Gastroesophageal sphincter (tissue), 2 donors: ENCODE data around the gene CNOT10.

Source experiments
- EP300 ChIP-seq: sonication (generic); formaldehyde crosslinking; IDR thresholded peaks from one replicate; pipeline ENCODE4 v1.6.1; 2017; ENCODE audit warnings: antibody characterized with exemption, mild to moderate bottlenecking
- POLR2A ChIP-seq, 2 donors: fragments of 450-650 bp; IDR thresholded peaks; one replicate each; pipeline ENCODE4 v1.6.1; 2017; ENCODE audit warnings: antibody characterized with exemption in 2 of 2, mild to moderate bottlenecking in 2 of 2, moderate library complexity in 1 of 2

- TF ChIP-seq EP300 (no peak), POLR2A (IDR thresholded peaks at IDR 0.05) (no peak)
Observed at GRCh38 chr3:32822609-32823498, 137.9 kb downstream of the CNOT10 start.
